Motor neuron (in vitro differentiated cells): ENCODE results near the gene CT45A9. TPM values are rescaled to one million over a fixed set of nuclear protein-coding genes. Genes with fewer than 3 reads are reported as not detected.

ENCODE experiments used
- total RNA-seq, 8 experiments: library from RNA; unstranded; fragments of 300-600 nt; gene quantifications; 2 replicates each; pipeline versions ENCODE4 v1.2.3 to v1.2.4, GENCODE V29; 2022

The CT45A9 gene
- total RNA-seq, 8 experiments from 2014 or later: not detected

Other genes with a start within 250 kb of the CT45A9 start
- gene CT45A1, start 158.2 kb downstream of the CT45A9 start, total RNA-seq: not detected
- not detected for gene CT45A3, start 103.6 kb downstream of the CT45A9 start, total RNA-seq
- gene CT45A5, start 86.3 kb downstream of the CT45A9 start, total RNA-seq: under 1 TPM in 1 of 8 experiments, not detected in 7; 0.24 TPM
- not detected for gene CT45A6, start 69.0 kb downstream of the CT45A9 start, total RNA-seq
- gene CT45A2, start 51.8 kb downstream of the CT45A9 start, total RNA-seq: not detected
- gene CT45A7, start 34.5 kb downstream of the CT45A9 start, total RNA-seq: not detected
- not detected for gene CT45A8, start 17.3 kb downstream of the CT45A9 start, total RNA-seq
- gene CT45A10, start 21.6 kb upstream of the CT45A9 start, total RNA-seq: not detected
- not detected for gene SAGE1, start 21.9 kb upstream of the CT45A9 start, total RNA-seq
- 10 to 100 TPM; 17.8 to 30.8 (median 23.3) TPM for gene MMGT1, start 102.2 kb upstream of the CT45A9 start, total RNA-seq
- gene SLC9A6, start 113.6 kb upstream of the CT45A9 start, total RNA-seq: 10 to 100 TPM; 12.0 to 37.0 (median 31.1) TPM